Islet of Langerhans (tissue), 1 donor: Measurements from ENCODE around the gene FFAR3.

Experiments
- FAIRE-seq: peaks from one replicate; lab custom pipeline; 2011; peaks lifted over from hg19 to GRCh38; lab: Jason Lieb, UNC

FFAR3 gene

DNA sequence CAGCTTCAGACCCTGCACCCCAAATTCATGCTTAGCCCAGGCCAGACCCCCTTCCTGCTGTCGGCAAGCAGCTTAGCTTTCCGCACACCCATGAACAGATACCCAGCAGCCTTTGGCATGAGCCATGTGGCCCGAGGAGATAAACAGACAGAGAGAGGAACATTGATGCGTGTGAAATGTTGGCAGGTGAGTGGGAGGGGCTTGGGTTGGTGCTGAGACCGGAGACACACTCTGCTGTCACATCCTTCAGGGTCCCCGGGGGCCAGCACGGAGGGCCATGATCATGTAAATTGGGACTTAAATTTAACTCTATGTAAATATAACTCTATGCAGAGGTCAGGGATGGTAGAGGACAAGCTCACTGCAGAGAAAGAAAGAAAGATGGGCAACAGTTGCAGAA, 27.8 kb upstream of the FFAR3 start:
- FAIRE-seq, result no peak

DNA sequence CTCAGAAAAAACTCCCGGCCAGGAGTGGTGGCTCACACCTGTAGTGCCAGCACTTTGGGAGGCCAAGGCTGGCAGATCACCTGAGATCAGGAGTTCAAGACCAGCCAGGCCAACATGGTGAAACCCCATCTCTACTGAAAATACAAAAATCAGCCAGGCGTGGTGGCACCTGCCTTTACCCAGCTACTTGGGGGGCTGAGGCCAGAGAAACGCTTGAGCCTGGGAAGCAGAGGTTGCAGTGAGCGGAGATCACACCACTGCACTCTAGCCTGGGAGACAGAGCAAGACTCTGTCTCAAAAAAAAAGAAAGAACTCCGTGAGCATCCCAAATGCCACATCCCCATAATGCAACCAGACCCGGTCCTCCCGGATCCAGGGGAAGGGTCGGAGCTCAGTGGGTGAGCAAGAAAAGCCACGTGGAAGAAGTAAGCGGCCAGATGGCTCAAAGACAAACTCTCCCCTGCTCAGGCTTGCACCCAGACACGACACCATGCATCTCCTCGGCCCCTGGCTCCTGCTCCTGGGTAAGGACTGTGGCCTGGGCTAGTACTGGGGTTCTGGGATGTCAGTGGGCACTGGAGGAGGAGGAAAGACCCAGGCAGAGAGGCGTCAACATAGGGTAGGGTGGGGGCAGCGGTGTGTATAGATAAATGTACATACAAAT, 26.6 kb upstream of the FFAR3 start:
- no peak for FAIRE-seq

DNA sequence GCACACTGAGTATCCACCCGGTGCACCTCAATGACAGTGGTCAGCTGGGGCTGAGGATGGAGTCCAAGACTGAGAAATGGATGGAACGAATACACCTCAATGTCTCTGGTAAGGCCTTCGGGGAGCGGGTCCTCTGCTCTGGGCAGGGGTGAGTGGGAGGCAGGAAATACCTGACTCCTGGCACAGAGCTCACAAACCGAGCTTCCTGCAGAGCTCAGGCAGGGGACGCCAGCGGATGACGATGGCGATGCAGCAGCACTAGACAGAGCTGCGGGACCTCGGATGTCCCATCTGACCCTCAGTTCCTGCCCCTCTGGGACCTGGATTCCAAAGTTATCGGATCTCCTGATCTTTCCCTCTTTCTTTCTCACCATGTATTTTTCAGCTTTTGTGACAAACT, 25.4 kb upstream of the FFAR3 start:
- FAIRE-seq, result no peak

DNA sequence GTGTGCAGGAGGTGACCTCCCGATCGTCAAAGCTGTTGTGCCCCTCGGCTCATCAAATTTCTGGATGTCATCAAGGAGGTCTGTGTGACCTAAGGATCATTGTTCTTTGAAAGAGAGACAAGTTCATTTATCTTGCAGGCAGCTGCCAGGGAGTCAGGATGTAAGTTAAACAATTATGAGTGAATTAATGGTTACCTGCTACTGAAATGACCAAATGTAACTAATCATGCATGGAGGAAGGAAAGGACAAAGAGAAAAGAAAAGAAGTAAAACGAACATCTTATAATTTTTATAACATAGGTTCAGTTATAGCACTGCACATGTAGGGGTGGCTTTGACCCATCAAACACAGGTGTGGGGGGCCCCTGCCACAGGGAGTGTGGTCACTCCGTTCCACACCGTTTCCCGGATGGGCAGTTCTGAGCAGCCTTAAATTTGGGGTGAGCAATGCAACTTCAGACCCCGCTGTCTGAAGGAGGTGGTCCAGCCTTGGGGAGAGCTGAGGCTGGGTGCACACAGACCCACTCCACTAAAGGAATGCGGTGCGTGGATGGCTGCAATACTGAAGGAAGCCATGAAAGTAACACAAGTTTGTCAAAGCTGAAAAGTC, 24.0 kb upstream of the FFAR3 start:
- no peak for FAIRE-seq

DNA sequence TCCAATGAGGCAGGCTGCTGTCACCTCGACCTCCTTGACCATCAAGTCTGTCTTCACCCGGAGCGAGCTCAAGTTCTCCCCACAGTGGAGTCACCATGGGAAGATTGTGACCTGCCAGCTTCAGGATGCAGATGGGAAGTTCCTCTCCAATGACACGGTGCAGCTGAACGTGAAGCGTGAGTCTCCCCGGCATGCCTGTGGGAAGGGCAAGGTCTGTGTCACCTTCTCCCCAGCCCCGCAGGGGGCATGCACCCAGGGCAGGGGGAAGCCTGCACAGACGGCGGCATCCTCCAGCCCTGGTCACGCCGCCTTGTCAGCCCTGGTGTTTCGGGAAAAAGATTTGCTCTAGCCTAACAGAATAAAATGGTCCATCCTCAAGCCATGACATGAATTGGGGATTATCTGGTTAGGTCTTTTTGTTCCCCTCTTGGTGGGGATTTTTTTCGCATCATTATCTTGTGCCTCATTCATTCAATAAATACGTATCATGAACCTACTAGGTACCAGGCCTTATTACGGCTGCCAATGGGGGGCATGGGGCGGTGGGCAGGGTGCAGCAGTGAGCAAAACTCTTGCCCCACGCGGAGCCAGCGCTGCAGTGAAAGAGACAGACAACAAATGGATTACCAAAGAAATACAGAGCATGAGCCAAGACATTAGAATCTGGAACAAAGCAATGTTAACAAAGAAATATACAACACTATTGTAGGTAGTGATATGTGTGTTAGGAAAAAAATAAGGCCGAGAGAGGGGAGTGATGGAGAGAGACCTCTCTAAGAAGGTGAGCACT, 21.9 kb upstream of the FFAR3 start:
- no peak for FAIRE-seq

DNA sequence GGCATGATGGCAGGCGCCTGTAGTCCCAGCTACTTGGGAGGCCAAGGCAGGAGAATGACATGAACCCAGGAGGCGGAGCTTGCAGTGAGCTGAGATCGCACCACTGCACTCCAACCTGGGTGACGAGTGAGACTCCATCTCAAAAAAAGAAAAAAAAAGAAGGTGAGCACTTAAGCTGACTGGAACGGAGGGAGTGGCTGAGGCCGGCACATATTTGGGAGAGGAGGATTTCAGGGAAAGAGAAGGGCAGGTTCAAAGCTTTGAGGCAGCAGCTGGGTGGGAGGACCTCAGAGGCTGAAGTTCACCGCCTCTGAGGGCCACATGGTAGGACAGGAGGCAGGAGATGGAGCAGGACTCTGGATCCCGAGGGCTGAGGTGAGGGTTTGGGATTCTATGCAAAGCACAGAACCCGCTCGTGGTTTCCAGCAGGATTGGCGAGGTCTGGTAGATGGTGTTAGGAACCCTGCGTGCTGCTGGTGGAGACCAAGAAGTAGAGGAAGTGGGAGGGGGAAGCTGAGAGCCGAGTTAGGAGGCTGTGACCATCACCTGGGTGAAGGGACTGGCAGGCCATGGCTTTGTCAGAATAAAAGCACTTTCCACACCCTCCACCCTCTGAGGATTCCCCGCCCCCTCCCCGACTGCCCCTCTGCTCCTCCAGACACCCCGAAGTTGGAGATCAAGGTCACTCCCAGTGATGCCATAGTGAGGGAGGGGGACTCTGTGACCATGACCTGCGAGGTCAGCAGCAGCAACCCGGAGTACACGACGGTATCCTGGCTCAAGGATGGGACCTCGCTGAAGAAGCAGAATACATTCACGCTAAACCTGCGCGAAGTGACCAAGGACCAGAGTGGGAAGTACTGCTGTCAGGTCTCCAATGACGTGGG, 20.9 kb upstream of the FFAR3 start:
- no peak for FAIRE-seq

DNA sequence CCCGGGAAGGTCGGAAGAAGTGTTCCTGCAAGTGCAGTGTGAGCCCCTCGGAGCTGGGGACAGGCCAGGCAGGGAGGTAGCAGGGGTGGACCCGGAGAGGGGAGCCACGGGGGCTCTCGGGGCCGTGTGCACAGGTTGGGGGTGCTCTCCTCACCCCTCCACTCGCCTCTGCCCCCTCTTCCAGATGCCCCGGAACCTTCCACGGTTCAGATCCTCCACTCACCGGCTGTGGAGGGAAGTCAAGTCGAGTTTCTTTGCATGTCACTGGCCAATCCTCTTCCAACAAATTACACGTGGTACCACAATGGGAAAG, 20.3 kb upstream of the FFAR3 start:
- no peak for FAIRE-seq

DNA sequence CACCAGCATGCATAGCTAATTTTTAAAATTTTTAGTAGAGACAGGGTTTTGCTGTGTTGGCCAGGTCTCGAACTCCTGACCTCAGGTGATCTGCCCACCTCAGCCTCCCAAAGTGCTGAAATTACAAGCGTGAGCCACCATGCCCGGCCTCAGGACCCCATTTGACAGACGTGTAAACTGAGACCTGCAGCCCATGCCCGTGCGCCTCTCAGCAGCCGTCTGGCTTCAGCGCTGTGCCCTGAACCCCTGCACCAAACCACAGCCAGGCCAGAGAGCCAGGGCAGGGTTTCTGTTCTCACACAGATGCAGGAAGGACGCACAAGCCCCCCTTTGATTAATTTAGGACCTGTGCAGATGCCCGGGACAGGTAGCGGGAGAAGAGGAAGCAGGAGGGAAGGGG, 17.8 kb upstream of the FFAR3 start:
- FAIRE-seq, result no peak

DNA sequence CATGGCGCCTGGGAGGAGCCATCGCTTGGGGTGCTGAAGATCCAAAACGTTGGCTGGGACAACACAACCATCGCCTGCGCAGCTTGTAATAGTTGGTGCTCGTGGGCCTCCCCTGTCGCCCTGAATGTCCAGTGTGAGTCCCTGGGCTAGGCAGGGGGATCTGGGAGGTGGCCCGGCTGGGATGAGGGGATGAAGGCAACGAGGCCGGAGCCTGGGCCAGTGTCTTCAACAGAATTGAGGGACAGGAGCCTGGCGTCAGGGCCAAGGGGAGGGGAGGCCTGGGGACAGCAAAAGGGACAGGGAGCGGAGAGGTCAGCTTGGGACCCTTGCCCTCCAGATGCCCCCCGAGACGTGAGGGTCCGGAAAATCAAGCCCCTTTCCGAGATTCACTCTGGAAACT, 17.3 kb upstream of the FFAR3 start:
- FAIRE-seq, result no peak

DNA sequence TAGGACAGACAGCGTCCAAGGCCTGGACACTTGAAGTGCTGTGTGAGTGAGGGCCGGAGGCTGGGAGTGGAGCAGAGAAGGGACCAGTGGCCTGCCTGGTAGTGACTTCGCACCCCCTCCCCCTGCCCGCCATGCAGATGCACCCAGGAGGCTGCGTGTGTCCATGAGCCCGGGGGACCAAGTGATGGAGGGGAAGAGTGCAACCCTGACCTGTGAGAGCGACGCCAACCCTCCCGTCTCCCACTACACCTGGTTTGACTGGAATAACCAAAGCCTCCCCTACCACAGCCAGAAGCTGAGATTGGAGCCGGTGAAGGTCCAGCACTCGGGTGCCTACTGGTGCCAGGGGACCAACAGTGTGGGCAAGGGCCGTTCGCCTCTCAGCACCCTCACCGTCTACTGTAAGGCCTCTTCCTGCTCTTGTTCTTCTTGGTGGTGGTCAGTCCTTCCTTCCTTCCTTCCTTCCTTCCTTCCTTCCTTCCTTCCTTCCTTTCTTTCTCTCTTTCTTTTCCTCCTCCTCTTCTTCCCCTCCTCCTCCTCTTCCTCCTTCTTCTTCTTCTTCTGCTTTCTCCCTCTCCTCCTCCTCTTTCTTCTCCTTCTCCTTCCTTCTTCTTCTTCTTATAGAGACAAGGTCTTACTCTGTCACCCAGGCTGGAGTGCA, 16.6 kb upstream of the FFAR3 start:
- no peak for FAIRE-seq

DNA sequence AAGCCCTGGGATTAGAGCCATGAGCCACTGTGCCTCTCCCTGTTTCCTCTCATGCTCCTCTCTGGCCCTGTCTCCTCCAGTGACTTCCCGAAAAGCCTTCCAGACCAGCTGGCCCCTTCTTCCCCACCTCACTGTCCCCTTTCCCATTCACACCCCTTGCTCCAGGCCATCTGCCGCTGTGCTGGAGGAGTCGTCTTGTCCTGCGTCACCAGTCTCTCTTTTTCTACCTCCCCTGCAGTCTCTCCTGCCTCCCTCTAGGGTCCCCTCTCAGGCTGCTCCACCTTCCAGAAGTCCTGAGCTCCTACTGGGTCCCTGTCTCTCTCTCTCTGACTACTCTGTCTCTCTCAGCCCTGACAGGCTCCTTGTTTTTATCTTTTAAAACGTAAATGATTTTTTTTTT, 15.8 kb upstream of the FFAR3 start:
- FAIRE-seq, result no peak

DNA sequence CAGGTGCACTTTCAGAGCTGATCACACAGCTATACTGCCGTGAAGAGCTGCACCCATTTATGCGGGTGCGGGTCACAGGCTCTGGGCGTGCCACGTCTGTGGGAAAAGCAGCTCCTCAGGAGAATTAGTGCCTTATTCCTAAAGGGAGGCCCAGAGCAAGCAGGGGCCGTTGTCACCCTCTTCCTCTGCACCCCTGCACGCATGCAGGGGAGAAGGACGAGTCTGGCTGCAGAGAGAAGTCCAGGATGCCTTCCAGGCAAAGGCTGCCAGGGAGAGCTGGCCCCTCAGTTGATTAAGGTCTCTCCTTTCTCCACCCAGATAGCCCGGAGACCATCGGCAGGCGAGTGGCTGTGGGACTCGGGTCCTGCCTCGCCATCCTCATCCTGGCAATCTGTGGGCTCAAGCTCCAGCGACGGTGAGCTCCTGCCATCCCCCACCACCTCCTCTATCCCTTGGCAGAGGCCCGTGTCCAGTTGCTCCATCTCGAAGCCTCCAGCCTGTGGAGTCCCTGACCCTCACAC, 13.7 kb upstream of the FFAR3 start:
- no peak for FAIRE-seq

DNA sequence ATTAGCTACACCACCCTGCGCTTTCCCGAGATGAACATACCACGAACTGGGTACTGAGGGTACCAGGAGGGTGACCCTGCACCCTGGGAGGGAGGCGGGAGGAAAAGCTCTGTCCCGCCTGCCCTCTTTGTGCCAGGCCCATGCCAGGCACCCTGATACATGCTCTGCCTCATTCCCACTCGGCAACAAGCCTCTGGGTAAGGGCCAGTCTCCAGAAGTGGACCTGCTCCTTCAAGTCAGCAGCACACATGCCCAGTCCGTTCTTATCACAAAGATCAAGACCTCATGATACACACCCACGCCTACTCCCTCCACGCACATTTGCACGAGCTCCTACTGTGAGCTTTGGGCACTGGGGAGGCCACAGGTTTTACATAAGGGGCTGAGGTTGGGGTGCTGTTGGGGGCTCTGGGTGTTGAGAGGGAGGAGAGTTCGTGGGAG, 12.6 kb upstream of the FFAR3 start:
- FAIRE-seq, result no peak

DNA sequence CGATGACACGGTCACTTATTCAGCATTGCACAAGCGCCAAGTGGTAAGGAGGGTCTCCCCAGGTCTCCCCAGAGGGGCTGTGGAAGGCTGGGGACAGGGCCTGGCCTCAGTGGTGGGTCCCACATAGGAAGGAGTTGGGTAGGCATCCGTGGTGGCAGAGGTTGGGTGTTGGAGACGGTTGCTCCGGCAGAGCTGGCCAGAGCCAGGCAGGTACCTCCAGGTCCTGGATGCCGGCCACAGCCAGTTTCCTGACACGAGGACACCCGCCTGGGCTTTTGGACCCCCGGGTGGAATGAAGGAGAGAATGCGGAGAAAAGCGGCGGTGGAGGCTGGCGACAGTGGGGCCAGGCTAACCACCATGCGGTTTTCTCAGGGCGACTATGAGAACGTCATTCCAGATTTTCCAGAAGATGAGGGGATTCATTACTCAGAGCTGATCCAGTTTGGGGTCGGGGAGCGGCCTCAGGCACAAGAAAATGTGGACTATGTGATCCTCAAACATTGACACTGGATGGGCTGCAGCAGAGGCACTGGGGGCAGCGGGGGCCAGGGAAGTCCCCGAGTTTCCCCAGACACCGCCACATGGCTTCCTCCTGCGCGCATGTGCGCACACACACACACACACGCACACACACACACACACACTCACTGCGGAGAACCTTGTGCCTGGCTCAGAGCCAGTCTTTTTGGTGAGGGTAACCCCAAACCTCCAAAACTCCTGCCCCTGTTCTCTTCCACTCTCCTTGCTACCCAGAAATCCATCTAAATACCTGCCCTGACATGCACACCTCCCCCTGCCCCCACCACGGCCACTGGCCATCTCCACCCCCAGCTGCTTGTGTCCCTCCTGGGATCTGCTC, 11.8 kb upstream of the FFAR3 start:
- FAIRE-seq, result no peak

DNA sequence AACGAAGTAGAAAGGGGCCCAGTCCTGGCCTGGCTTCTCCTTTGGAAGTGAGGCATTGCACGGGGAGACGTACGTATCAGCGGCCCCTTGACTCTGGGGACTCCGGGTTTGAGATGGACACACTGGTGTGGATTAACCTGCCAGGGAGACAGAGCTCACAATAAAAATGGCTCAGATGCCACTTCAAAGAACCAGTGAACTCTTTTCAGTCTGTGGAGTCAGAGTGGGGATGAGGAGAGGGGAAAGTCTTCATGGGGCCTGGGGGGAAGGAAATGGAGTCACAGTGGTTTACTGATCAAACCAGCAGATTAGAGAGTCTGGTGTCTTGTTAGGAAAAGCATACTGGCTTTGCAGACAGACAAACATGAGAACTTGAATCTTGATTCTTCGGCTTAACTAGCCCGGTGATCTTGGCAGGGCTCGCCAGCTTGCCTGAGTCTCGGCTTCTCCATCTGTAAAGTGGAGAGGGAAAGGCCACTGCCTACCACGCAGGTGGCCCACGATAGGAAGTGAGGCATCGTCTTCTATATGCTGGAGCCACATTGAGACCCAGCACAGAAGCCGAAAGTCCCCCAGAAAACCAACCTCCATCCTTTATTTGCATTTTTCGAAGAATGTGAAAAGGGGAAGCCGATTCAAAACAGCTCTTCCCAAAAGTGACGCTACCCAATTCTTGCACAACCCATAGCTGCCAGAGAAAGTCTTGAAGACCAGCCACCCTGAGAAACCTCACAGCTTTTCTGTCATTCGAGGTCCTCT, 10.9 kb upstream of the FFAR3 start, which contains the start of gene FFAR1:
FFAR1 (plus strand) TSS at position 732 of the 759 bp plus-strand sequence. CDS start 3,650 bp downstream, outside the sequence.
- FAIRE-seq, result no peak

DNA sequence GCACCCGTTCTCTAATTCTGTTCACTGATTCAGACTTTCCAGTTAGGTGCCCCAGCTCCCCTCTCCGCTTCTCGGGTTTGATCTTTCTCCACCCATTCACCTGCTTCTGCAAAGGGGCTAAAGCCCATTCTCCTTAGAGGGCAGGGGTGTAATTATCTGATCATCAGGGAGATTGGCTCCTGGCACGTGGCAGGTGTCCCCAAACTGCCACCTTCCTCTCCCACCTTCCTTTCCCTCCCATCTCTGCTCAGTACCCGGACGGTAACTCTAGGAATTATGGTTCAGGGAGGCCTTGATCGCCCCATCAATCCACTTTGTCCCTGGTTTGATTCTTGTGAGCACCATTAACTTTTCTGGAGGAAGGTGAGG, 10.3 kb upstream of the FFAR3 start:
- FAIRE-seq, result no peak

DNA sequence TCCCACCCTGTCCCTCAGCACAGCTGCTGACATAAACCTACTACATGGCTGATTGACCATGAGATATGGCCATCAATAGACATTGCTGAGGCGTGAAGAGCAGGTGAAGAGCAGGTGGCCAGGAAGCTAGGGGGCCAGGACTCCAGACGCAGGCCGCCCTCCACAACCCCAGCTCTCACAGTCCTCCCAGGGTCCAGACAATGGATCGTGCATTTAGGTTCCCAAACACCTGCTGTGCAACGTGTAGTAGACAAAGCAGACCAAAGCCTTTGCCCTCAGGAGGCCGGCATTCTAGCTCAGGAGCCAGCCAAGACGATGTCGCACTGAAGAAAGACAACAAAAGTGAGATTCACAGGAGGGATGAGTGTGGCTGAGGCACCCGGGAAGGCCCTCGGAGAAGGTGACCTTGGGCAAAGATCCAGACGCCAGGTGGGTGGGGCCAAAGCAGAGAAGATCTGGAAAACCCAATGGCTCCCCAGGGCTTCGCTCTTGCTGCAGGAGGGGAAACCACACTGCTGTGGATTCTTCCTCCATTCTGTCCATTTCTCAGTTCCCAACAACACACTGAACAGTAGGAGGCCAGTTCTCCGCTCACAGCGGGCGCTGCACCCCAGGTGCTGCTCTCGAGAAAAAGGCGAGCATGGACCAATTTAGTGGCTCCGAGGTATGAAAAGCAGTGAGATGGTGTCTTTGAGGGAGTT, 9.2 kb upstream of the FFAR3 start:
- FAIRE-seq, result no peak

DNA sequence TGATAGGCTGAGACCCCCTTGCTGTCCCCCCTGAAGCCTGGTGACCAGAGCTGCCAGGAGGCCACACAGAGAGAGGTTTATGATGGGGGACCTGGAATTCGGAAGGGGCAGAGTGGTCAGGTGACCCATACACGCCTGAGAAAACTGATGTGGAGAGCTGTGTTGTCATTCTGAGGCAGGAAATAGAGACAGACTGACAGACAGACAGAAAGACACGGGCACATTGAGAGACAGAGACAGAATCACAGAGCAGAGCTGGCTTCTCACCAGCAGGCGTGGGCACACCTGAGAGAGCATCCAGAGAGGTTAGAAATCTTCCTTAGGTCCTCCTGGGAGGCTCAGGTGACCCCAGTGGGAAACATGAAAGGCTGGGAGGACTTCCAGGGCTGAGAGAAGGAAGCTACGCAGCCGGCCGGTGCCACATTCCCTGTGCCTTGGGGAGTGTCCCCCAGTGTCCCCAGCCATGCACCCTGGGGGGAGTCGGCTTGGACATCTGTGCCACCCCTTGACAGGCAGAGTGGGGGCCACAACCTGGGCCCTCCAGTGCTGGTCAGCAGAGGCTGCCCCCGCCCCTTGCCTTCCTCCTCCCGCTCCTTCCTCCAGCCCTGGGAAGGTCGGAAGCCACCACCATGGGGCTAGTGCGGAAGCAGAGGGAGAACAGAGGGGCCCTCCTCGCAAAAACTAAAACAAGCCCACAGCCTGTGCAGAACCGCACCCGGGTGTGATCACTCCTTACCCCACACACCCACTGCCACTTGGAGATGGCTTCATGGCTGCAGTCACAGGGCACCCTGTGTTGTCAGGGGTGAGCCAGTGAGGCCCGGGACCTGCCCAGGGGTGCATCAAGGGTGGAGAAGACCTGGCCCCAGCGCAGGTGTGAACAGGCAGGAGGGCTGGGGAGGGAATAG, 8.4 kb upstream of the FFAR3 start:
- FAIRE-seq, result no peak
